SU-DHL-6 (cell line): ENCODE data around the gene SPP1.
A peak's percentile ranks its signal among the peaks of the same experiment; 100 is the strongest.

ENCODE experiments used
- H2AFZ ChIP-seq: fragments of 200-600 bp; sonication (generic); 2 replicates; pipeline ENCODE4 v1.6.1; 2014; ENCODE audit warnings: low read depth, mild to moderate bottlenecking, moderate library complexity, mixed read lengths, antibody characterized with exemption, low read length; ENCODE audit not compliant: severe bottlenecking
- H3F3A ChIP-seq: fragments of 200-600 bp; shearing (Covaris generic); 2 replicates; pipeline ENCODE4 v1.6.0; 2016; ENCODE audit warnings: antibody characterized with exemption, mild to moderate bottlenecking; ENCODE audit not compliant: insufficient read depth
- H3K27ac ChIP-seq: fragments of 200-600 bp; sonication (generic); 2 replicates; pipeline ENCODE4 v1.5.1; 2016; ENCODE audit warnings: low read depth, mild to moderate bottlenecking, low read length, moderate library complexity, mixed read lengths
- H3K27me3 ChIP-seq: fragments of 200-600 bp; sonication (generic), shearing (Covaris generic); 2 replicates; pipeline ENCODE4 v1.6.0; 2014; ENCODE audit warnings: mild to moderate bottlenecking, low read length
- H3K36me3 ChIP-seq: fragments of 200-600 bp; sonication (generic); 2 replicates; pipeline ENCODE4 v1.6.1; 2014; ENCODE audit warnings: mild to moderate bottlenecking, low read length, mixed read lengths
- H3K4me2 ChIP-seq: fragments of 300-600, 200-600 bp; shearing (Covaris generic), sonication (generic); 2 replicates; pipeline ENCODE4 v1.6.0; 2014; ENCODE audit warnings: low read length, low read depth, mild to moderate bottlenecking; ENCODE audit not compliant: poor library complexity, severe bottlenecking
- H3K4me3 ChIP-seq: fragments of 200-600 bp; sonication (generic); 2 replicates; pipeline ENCODE4 v1.5.1; 2014; ENCODE audit warnings: antibody characterized with exemption, low read length, mild to moderate bottlenecking, mixed read lengths; ENCODE audit not compliant: insufficient read depth, poor library complexity, severe bottlenecking
- H3K79me2 ChIP-seq: fragments of 200-600 bp; sonication (generic); 2 replicates; pipeline ENCODE4 v1.6.1; 2014; ENCODE audit warnings: mild to moderate bottlenecking, low read length, moderate library complexity; ENCODE audit not compliant: insufficient read depth
- H3K9ac ChIP-seq: fragments of 200-600 bp; sonication (generic); 2 replicates; pipeline ENCODE4 v1.7.0; 2014; ENCODE audit warnings: mild to moderate bottlenecking, low read length
- H3K9me2 ChIP-seq: fragments of 200-600 bp; sonication (generic); replicated peaks from 2 replicates; pipeline ENCODE4 v1.6.1; 2014; ENCODE audit warnings: low read length; ENCODE audit not compliant: insufficient read depth
- H3K9me3 ChIP-seq: fragments of 200-600 bp; sonication (generic); 2 replicates; pipeline ENCODE4 v1.6.1; 2014; ENCODE audit warnings: low read length, mixed read lengths; ENCODE audit not compliant: insufficient read depth
- H4K20me1 ChIP-seq: fragments of 200-600 bp; sonication (generic); 2 replicates; pipeline ENCODE4 v1.6.1; 2014; ENCODE audit warnings: low read depth, mild to moderate bottlenecking, antibody characterized with exemption, low read length, moderate library complexity, mixed read lengths
- EZH2phosphoT487 ChIP-seq: fragments of 200-600 bp; sonication (generic), shearing (Covaris generic); conservative IDR thresholded peaks from 2 replicates; pipeline ENCODE4 v1.6.1; 2018; ENCODE audit warnings: mild to moderate bottlenecking, antibody characterized with exemption, low read length, moderate library complexity, mixed read lengths
- TF ChIP-seq, protein P1 (sequence below): fragments of 200-600 bp; sonication (generic); IDR thresholded peaks from one replicate; pipeline ENCODE4 v1.5.1; 2017; ENCODE audit warnings: antibody characterized with exemption, mild to moderate bottlenecking, low read length, moderate library complexity; ENCODE audit not compliant: insufficient read depth, poor library complexity, severe bottlenecking

Gene SPP1

DNA sequence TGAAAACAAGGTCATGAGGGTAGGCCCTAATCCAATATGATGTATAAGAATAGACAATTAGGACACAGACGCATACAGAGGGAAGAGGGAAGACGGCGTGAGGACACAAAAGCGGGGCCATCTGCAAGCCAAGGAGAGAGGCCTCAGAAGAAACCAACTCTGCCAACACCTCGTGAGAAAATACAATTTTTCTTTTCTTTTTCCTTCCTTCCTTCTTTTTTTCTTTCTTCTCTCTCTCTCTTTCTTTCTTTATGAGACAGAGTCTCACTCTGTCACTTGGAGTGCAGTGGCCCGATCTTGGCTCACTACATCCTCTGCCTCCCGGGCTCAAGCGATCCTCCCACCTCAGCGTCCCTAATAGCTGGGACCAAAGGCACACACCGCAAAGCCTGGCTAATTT is 30.4 kb downstream of the SPP1 start:
- H3K9me3 ChIP-seq, result no peaks in the 10 kb centered on the region

DNA sequence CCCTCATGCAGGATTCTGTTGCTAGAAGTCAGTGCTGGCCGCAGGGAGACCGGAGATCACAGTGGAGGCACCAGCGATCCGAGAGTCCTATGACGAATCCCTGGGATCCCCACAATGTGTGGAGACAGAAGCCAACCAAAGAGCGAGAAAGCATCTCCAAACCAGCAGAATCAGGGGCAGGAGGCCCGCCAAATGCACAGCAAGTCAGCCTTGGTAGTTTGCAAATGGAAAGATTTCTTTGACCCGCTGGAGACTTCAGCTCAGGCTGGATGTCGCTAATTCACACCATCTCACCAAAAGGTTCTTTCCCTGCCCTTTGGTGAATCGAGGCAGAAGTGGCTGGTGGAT is 31.4 kb downstream of the SPP1 start:
- no peak for TF ChIP-seq EZH2phosphoT487
- TF ChIP-seq, protein P1, sequence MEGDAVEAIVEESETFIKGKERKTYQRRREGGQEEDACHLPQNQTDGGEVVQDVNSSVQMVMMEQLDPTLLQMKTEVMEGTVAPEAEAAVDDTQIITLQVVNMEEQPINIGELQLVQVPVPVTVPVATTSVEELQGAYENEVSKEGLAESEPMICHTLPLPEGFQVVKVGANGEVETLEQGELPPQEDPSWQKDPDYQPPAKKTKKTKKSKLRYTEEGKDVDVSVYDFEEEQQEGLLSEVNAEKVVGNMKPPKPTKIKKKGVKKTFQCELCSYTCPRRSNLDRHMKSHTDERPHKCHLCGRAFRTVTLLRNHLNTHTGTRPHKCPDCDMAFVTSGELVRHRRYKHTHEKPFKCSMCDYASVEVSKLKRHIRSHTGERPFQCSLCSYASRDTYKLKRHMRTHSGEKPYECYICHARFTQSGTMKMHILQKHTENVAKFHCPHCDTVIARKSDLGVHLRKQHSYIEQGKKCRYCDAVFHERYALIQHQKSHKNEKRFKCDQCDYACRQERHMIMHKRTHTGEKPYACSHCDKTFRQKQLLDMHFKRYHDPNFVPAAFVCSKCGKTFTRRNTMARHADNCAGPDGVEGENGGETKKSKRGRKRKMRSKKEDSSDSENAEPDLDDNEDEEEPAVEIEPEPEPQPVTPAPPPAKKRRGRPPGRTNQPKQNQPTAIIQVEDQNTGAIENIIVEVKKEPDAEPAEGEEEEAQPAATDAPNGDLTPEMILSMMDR, result no peak
- H3K9me3 ChIP-seq, result no peaks in the 10 kb centered on the region
- no peaks in the 10 kb centered on the region for H3F3A ChIP-seq
- H3K27me3 ChIP-seq, result no peaks in the 10 kb centered on the region
- no peak overlapping the region for H3K4me2 ChIP-seq
- H3K36me3 ChIP-seq, result no peaks in the 10 kb centered on the region
- H4K20me1 ChIP-seq, result no peaks in the 10 kb centered on the region
- H2AFZ ChIP-seq, result no peak overlapping the region
- no peaks in the 10 kb centered on the region for H3K79me2 ChIP-seq
- H3K27ac ChIP-seq, result no peak overlapping the region
- no peak overlapping the region for H3K4me3 ChIP-seq
- no peaks in the 10 kb centered on the region for H3K9me2 ChIP-seq
- H3K9ac ChIP-seq, result no peak overlapping the region

More for the DNA sequence above, 30.4 kb downstream of the SPP1 start:
- Histone ChIP-seq H4K20me1 (no peaks in the 10 kb centered on the region), H3F3A (no peaks in the 10 kb centered on the region), H2AFZ (no peak overlapping the region), H3K4me2 (no peak overlapping the region), H3K79me2 (no peaks in the 10 kb centered on the region), H3K36me3 (no peaks in the 10 kb centered on the region), H3K9ac (no peak overlapping the region), H3K27ac (no peak overlapping the region), H3K9me2 (no peaks in the 10 kb centered on the region), H3K27me3 (no peaks in the 10 kb centered on the region), H3K4me3 (no peak overlapping the region)
- TF ChIP-seq EZH2phosphoT487, result no peak
- TF ChIP-seq, protein P1, result no peak

- H2AFZ ChIP-seq, result no peak within 1 kb of the TSS
Observed at GRCh38 chr4:88007304-88008121, 32.0 kb downstream of the SPP1 start, which contains the start of gene PKD2. Gene PKD2 (plus strand): TSS chr4:88007635. CDS start chr4:88007734, 99 bp downstream.

More at GRCh38 chr4:88007304-88008121, 32.0 kb downstream of the SPP1 start, which contains the start of gene PKD2:
- no peaks in the 10 kb centered on the region for H3K79me2 ChIP-seq
- no peaks in the 10 kb centered on the region for H3F3A ChIP-seq
- H3K36me3 ChIP-seq, result no peaks in the 10 kb centered on the region
- peak within 1 kb of the TSS; percentile 50 for H3K4me3 ChIP-seq
- no peaks in the 10 kb centered on the region for H3K27me3 ChIP-seq
- H3K9me3 ChIP-seq, result no peaks in the 10 kb centered on the region
- no peak within 1 kb of the TSS for H3K27ac ChIP-seq
- TF ChIP-seq, protein P1, result no peak
- no peak for TF ChIP-seq EZH2phosphoT487
- no peaks in the 10 kb centered on the region for H3K9me2 ChIP-seq
- no peaks in the 10 kb centered on the region for H4K20me1 ChIP-seq
- peak within 1 kb of the TSS; percentile 57 for H3K4me2 ChIP-seq
- peak within 1 kb of the TSS; percentile 54 for H3K9ac ChIP-seq
